DMS153 treated with DMSO at 0.1 percent for 48 hours (cell line): Measurements from ENCODE around the gene HTRA3.

Experiments used
- DNase-seq: peaks from one replicate; lab custom pipeline; 2025; ENCODE audit not compliant: unreplicated experiment; lab: John Stamatoyannopoulos, UW

The HTRA3 gene

DNA sequence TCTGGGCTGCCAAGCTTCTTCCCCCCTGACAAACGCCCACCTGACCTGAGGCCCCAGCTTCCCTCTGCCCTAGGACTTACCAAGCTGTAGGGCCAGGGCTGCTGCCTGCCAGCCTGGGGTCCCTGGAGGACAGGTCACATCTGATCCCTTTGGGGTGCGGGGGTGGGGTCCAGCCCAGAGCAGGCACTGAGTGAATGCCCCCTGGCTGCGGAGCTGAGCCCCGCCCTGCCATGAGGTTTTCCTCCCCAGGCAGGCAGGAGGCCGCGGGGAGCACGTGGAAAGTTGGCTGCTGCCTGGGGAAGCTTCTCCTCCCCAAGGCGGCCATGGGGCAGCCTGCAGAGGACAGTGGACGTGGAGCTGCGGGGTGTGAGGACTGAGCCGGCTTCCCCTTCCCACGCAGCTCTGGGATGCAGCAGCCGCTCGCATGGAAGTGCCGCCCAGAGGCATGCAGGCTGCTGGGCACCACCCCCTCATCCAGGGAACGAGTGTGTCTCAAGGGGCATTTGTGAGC is 37.0 kb downstream of the HTRA3 start:
- no peak for DNase-seq

DNA sequence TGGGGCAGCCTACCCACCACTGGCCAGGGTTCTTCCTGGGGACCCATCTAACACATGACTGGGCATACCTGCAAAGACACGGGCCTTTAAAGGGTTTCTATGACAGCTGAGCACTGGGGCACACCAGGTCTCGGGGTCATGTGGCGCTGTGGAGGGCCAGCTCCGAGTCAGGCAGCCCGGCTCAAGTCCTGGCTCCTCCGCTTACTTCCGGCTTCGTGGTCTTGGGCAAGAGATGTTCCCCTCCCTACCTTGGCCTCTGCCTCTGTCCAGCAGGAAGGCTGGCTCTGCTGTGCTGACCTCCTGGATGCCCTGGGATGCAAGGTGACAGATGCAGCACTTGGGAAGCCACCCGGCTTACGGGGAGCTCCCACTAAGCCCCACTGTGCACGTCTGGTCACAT is 37.6 kb downstream of the HTRA3 start:
- DNase-seq: no peak

DNA sequence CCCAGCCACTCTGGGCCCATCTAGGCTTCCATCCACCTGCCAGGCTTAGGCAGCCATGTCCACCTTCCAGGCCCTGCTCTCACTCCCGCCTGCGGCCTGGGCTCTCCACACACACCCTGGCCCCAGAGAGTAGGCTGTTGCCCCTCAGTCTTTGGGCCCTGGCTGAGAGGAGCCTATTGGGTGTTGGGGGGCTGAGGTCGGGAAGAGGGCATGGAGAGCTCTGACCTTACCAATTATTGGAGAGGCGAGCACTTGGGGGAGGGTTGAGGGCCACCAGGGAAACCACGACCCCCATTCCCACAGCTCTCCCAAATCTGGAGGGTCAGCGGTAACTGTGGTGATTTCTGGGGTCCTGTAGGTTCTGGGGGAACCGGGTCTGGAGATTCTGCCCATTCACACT is 38.2 kb downstream of the HTRA3 start:
- no peak for DNase-seq

DNA sequence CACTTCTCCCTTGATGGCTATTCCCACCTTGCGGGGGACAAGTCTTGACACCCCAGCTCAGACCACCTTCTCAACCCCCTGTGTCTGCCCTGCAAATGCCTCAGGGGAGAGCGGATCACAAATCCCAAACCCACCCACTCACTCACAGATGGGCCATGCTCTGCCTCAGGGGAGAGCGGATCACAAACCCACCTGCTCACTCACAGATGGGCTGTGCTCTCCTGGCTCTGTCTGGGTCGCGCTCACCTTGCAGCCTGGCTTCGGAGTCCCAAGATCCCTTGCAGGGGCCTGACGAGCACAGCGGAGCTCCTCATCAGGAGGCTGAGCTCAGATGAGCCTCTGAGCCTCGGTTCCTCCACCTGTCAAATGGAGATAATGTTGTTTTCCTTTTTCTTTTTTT is 38.6 kb downstream of the HTRA3 start:
- no peak for DNase-seq

DNA sequence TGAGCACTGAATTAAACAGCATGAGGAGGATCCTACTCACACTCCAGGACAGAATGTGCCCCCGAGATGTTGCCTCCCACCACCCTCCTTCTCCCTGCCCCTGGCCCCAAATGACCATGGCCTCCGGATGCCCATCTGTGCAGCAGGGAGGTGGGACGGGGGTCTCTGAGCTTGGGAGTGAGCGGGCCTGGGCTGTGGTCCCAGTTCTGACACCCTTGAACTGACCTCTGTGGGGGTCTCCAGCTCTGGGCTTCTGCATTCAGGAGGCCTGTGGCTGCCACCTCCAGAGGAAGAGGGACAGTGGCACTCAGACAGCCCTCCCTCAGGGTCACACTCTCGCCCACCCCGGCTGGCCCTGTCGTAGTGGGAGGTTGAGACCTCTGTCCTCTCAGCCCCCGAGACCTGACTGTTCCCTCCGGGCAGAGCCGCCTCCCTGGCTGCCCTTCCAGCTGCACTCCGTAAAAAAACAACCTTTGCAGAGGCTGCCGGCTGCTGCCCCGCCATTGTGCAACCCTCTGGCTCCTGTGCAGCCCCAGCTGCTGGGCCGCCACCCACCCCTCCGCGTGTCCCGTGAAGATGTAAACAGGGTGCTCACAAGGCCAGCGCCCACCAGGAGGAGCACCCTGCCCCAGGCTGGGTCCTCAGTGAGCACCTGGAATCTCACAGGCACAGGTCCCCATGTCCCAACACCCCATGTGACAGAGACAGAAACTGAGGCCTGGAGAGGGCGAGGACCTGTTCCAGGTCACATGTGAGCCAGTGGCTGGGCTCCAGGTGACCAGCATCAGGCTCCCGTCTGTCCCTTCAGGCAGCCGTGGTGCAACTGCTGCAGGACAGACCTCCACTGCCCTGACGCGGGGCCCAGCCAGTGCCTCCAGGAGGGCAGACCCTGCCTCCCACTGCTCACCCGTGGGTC is 39.6 kb downstream of the HTRA3 start:
- no peak for DNase-seq

DNA sequence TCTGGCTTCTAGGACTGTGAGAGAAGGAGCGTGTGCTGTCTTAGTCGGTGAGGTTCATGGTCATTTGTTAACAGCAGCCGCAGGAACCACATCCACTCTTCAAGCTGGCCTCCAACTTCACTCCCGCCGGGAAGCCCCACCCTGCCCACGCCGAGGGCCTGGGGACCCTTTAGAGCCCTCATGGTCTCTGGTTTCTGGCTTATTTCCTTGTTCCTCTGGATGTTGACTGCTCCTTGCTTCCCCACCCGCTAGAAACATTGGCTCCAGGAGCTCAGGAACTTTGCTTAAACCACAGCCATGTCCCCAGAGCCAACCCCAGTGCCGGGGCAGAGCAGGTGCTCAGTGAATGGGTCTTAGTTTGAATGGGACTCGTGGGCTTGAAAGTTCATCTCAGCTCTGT is 40.8 kb downstream of the HTRA3 start:
- no peak for DNase-seq

DNA sequence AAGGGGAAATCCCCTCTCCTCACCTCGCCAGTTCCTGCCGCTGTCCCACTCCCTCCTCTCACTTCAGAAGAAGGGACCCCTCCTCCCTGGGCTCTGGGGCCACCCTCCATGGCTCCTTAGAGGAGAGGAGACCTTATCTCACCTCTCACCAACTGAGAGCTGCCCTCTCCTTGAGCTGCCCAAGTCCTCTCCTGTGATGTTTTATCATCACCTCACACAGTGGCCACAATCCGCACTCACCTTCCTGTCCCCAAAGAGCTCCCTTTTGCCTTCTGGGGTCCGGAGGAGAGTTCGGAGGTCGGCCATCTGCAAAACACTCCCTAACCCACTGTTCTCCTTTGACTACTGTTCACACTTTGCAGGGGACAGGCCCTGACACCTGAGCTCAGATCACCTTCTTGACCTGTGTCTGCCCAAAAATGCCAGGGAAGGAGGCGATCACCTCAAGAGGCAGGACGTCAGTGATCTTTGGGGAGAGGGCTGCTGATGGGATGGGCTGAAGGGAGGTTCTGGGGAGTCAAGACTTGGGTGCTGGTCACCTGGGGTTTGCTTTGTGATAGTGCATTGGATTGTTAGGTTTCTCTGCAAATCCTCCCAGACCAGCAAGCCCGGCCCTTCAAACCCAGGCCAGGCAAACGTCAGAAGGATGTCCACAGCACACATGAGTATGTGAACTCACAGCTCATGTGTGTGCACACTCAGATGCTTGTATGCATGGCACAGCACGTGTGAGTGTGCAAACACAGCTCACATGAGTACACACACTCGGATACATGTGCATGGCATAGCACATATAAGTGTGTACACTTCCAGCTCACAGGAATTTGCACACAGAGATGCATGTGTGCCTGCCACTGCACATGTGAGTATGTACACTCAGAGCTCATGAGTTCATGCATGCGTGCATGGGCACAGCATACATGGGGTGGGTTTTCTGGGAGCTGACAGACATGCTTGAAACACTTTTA is 41.8 kb downstream of the HTRA3 start:
- no peak for DNase-seq

DNA sequence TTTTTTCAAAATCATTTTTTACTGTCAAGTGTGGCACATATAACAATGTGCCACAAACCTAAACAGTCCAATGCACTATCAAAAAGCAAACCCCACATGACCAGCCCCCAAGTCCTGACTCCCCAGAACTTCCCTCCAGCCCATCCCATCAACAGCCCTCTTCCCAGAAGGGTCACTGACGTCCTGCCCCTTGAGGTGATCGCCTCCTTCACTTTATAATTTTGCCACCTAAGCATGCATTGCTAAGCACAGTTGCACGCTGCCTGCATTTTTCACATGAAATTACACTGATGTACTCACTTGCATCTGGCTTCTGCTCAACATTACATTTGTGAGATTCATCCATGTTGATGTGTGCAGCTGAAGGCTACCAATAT is 42.5 kb downstream of the HTRA3 start:
- DNase-seq: no peak

DNA sequence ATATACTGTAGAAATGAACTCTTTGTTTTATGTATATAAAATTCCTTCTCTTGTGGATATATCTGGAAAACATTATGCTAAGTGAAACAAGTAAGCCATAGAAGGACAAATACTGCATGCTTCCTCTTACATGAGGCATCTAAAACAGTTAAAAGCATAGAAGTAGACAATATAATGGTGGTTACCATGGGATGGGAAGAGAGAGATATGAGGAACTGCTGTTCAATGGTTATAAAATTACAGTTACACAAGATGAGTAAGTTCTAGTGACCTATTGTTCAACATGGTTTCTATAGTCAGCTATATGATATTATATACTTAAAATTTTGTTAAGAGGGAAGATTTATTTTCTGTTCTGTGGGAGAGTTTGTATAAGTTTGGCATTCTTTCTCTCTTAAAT is 43.4 kb downstream of the HTRA3 start:
- DNase-seq: no peak

DNA sequence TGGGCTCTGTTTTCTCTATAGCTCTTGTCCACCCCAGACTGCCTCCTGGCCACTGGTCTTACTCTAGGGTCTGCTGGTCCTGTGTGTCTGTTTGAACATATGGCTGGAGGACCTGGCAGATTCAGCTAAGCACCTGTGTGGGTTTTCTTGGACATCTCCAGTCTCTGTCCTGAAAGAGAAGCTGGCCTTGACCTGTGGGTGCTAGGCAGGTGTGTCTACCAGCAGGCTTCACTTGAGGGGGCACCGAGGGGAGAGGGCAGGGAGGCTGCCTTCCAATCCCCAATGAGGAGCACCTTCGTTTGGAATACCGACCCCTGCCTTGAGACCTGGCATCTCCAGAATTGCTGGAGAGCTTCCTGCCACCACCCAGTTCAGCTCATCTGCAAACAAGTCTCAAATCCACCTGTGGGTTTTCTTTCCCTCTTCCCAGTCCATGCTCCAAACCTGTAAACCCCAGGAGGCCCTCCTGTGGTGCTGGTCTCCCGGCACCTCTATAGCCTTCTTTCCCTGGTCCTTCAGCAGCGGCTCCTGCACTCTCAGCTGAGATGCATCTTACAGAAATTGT is 45.2 kb downstream of the HTRA3 start:
- DNase-seq: no peak

DNA sequence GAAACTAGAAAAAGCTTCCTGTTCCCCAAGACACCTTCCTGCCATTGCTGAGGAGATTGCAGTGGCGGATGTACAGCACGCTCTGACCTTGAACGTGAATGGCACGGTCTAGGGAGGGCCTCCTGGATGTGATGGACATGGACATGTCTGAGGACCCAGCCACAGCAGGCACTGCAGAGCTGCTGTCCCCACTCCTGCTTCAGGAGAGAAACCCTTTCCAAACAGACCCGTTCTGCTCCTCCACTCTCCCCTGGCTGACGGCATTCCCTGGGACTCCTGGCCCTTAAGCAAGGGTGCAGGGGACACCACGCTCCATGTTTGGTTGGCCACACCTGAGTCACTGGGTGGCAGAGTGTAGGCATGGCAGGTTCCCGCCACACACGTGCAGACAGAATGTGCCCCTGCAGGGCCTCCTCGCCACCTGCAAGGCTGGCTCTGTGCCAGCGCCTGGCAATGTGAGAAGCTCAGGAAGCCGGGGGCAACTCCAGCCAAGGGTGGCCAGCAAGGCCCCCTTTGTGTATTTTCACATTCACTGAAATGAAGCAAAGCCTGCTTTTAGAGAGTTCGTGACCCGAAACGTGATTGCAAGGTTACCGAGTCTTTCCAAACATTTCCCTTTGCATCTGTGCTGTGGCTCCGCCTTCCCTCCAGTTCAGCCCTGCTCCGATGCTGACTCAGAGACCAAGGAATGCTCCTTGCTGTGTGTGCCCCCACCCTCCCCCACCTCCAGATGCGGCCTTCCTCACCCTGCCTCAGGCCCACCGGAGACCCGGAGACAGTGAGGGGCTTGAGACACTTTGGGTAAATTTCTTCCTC is 46.1 kb downstream of the HTRA3 start:
- DNase-seq: peak; percentile 0

DNA sequence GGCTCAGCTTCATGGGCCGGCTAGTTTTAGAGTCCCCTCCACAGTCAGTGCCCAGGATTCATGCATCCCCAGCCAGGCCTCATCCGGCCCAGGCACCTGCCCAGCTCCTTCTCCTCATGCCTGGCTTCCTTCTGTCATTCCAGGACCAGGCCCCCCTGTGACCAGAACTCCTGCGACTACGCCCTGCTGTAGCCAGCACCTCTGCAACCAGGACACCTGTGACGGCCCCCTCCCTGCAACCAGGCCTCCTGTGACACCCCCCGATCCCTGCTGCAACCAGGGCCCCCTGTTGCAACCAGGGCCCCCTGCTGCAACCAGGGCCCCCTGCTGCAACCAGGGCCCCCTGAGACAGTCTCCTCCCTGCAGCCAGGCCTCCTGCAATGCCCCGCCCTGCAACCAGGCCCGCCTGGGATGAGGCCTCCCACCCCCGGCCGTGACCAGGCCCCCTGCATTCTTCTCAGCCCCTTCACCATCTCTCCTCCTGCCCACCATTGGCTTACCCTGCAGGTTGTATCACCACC is 46.8 kb downstream of the HTRA3 start:
- DNase-seq: no peak

DNA sequence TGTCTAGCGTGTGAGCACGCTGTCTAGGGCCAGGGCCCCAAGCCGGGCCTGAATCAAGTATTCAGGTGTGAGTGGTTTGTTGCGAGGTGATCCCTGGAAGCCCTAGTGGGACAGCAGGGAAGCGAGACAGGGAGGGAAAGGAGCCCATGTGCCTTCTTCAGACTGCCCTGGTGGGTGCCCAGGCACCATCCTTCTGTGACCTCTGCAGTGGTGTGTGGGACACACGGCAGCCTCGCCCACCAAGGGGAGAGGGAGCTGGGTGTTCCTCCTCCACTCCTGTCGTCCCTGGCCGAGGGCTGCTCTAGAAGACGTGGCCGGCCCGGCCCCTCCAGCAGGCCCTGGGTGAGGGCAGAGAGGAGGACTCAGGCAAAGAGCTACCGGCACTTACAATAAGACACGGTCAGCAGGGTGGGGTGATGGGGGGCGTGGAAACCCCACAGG is 47.4 kb downstream of the HTRA3 start:
- DNase-seq: no peak

DNA sequence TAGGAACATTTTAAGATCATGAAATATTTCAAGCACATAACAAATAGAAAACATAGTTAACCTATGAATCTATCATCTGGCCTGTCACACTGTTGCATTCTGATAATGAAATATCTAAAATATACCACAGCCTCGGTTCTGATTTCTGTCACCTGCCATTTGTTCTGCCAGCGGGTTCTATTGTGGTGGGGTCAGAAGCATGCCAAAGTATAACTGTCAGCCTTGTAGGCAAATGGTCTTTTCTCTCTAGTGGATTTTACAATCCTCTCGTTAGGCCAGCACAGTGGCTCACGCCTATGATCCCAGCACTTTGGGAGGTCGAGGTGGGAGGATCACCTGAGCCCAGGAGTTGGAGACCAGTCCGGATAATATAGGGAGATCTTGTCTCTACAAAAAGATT is 47.9 kb downstream of the HTRA3 start:
- DNase-seq: no peak

DNA sequence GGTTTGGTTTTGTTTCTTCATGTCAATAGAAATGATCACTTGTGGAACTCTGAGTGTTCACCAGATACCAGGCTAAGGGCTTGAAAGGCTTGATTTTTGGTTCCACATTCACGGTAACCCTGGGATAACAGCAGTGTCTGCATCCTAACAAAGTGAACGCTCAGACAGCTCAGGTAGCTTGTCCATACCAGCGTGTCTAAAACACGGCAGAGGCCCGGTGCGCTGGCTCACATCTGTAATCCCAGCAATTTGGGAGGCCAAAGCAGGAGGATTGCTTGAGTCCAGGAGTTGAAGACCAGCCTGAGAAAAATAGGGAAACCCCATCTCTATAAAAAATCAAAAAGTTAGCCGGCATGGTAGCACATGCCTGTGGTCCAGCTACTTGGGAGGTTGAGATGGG is 49.0 kb downstream of the HTRA3 start:
- DNase-seq: no peak

DNA sequence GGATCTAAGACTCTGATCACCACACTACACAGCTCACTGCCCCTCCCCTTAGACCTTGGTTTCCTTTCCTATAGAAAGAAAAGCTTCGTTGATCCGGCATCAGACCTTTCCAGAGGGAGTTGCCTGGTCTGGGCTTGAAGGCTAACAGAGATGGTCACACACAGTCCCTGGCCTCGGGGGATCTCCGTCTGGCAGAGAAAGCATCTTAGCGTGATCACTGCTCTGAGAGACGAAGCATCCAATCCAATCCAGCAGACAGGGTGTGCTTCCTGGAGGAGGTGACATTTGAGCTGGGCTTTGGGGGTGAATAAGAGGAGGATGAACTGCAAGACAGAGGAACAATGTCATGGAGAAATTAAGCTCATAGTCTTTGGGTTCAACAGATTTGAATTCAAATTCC is 49.5 kb downstream of the HTRA3 start:
- no peak for DNase-seq

DNA sequence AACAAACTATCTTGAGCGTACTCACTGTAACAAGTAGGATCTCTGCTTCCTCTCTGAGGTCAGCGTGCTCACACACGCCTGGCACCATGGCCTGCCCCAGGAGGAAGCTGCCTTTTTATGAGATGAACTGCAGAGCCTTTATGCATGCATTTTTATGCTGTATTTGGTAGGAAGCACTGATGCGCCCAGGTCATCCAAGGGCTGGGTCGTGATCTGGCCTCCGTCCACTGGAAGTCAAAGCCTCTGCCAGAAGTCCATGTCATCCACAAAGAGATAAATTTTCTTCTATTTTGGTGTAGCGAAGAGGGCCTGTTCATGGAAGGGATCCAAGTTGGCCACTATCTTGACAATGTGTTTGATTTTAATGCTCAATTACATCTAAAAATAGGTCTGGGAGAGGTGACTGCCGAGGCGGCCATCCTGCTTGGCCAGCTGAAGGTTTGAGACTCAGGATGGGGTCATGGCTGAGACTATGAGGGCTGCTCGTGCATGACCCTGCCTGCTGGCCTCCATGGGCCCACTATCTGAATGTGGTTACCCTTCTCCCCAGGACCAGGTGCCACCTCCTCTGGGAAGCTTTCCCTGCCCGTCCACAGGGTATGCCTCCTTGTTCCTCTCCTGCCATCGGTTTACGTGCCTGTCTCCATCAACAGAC is 50.3 kb downstream of the HTRA3 start:
- DNase-seq: no peak

DNA sequence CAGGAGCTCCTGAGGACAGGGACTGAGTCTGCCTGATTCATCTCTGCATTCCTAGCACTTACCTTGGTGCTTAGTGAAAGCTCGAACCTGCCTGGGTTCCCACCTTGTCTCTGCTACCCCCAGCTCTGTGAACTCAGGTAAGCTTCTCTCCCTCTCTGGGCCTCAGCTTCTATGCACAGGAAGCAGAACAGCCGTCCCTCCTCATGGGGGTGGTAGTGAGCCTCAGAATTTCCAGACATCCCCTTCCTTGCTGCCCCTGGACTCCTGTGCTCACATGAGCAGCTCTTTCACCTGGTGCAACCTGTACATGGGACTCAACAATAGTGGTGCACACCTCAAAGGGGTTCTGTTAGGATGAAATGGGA is 50.8 kb downstream of the HTRA3 start:
- no peak for DNase-seq

DNA sequence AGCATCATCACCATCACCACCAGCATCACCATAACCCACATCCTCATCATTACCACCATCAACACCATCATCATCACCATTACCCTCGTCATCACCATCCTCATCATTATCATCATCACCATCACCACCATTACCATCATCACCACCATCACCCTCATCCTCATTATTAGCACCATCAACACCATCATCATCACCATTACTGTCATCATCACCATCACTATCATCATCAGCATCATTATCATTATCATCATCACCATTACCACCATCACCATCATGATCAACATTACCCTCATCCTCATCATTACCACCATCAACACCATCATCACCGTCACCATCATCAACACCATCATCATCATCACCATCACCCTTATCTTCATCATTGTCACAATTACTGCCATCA is 51.7 kb downstream of the HTRA3 start:
- DNase-seq: no peak

DNA sequence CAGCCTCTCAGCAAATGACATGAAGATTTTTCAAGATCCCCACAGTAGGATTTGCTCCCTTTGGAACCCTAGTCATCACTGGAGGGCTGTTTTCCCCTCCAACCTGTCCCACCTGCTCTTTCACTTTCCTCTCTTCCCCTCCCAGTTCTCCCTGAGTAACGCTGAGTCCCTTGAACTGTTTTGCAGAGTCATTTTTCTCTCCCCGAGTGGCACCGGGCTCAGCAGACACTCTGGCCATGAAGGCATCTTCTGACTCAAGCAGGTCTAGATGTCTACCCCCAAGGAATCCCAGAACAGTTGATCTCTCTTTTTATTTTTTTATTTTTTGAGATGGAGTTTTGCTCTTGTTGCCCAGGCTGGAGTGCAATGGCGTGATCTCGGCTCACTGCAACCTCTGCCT is 52.2 kb downstream of the HTRA3 start:
- DNase-seq: no peak
